C4-2B (cell line): ENCODE data around the gene RASL12.

ENCODE experiments used
- ZFX ChIP-seq: fragments of 450-650 bp; IDR thresholded peaks from 2 replicates; pipeline ENCODE4 v1.6.1; 2017
- TF ChIP-seq, protein P1 (sequence below): fragments of 450-650 bp; conservative IDR thresholded peaks from 2 replicates; pipeline ENCODE4 v1.5.1; 2017; ENCODE audit warnings: mild to moderate bottlenecking

DNA sequence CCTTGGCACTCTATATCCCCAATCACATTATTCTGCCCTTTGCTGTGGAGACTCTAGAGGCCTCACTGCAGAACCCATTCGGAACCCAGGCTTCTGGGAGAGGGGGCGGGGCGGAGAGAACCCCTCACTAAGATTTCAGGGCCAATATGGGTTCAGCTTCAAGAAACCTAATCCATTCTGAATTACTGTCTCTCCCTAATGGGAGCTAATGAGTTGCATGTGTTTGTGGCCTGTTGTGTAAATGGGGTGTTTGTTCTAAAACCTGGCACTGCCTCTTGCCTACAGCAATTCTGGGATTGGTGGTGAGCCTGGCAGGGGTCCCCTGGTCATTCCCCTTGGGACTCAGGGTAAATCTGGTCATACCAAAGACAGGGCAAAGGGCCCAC is 605 bp upstream of the RASL12 start:
- TF ChIP-seq, protein P1, sequence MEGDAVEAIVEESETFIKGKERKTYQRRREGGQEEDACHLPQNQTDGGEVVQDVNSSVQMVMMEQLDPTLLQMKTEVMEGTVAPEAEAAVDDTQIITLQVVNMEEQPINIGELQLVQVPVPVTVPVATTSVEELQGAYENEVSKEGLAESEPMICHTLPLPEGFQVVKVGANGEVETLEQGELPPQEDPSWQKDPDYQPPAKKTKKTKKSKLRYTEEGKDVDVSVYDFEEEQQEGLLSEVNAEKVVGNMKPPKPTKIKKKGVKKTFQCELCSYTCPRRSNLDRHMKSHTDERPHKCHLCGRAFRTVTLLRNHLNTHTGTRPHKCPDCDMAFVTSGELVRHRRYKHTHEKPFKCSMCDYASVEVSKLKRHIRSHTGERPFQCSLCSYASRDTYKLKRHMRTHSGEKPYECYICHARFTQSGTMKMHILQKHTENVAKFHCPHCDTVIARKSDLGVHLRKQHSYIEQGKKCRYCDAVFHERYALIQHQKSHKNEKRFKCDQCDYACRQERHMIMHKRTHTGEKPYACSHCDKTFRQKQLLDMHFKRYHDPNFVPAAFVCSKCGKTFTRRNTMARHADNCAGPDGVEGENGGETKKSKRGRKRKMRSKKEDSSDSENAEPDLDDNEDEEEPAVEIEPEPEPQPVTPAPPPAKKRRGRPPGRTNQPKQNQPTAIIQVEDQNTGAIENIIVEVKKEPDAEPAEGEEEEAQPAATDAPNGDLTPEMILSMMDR, result no peak
- TF ChIP-seq ZFX, result no peak
